Activated T-cell treated with anti-CD3 and anti-CD28 coated beads for 4 hours (primary cell): Measurements from ENCODE around the gene RPUSD2.

Experiments
- DNase-seq: peaks from one replicate; pipeline ENCODE4 v3.0.0-alpha.2; 2020

Gene RPUSD2, protein sequence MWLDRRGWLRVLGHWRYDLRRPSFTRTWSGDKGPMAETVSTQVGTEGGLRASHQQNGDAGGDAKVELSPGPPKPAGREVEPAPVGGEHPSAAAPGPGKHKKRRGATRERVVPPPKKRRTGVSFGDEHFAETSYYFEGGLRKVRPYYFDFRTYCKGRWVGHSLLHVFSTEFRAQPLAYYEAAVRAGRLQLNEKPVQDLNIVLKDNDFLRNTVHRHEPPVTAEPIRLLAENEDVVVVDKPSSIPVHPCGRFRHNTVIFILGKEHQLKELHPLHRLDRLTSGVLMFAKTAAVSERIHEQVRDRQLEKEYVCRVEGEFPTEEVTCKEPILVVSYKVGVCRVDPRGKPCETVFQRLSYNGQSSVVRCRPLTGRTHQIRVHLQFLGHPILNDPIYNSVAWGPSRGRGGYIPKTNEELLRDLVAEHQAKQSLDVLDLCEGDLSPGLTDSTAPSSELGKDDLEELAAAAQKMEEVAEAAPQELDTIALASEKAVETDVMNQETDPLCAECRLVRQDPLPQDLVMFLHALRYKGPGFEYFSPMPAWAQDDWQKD

DNA sequence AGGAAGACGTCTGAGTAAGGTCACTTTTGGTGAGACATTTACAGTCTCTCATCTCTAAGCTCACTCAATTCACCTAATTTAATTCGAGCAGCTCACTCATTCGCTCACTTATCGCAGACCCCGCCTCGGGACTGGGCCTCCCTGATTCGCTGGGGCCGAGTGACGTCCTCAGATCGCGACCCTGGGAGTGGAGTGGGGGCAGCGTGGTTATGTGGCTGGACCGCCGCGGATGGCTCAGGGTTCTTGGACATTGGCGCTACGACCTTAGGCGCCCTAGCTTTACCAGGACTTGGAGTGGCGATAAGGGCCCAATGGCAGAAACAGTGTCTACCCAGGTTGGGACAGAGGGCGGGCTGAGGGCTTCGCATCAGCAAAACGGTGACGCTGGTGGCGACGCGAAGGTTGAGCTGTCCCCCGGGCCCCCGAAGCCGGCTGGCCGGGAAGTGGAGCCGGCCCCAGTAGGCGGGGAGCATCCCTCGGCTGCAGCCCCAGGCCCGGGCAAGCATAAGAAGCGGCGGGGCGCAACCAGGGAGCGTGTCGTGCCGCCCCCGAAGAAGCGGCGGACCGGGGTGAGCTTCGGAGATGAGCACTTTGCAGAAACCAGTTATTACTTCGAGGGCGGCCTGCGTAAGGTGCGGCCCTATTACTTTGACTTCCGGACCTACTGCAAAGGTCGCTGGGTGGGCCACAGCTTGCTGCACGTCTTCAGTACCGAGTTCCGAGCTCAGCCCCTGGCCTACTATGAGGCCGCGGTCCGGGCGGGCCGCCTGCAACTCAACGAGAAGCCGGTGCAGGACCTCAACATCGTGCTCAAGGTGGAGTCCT lies at the start of gene RPUSD2:
TSS of gene RPUSD2 (plus strand) at position 171 of the 825 bp plus-strand sequence. CDS start at position 210, 39 bp downstream.
- DNase-seq: peak; percentile 92

DNA sequence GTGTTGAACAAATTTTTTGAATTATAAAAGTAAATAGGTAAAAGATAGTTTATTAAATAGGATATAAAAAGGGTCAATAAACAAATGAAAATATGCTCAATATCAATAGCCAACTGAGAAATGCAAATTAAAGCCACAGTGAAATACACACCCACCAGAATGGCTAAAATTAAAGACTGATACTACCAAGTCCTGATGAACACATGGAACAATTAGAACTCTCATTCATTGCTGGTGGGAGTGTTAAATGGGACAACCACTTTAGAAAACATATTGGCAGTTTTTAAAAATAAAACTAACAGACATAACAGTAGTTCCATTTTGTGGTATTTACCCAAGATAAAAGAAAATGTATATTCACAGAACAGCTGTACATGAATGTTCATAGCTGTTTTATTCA lies 45.5 kb upstream of the RPUSD2 start:
- no peak for DNase-seq

DNA sequence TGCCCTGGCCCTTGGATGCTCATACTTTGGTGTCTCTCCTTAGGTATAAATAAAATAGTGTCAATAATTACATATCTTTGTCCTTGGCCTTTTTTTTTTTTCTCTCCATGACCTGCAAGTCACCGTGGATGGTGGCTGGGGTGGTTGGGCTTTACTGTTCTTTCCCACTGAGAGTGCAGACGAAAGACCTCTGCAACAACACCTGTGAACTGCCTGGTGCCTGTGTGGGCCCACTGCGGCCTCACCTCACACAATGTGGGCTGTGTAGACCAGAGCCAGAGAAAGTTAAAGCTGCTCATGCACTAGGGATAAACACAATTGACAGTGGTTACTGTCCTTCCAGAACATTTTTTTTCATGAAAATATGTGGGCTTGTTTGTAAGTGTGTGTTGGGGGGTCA lies 43.2 kb upstream of the RPUSD2 start:
- DNase-seq: no peak

DNA sequence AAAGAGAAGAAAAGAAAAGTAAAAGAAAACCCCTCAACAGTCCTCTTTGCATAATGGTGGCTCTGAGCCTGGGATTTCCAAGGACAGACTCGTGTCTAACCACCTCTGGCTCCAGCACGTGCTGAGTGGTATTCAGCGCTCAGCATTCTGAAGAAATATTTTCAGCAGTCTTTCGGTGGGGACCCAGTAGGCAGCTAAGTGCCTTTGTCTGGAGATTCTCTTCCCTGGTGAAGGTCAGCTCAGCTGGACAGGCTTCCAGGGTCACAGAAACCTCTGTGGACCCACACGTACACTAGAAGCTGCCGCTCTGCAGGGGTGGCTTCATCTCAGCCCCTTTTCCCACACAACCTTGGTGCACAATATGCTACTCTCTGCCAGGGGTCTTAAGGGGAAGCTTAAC lies 40.3 kb upstream of the RPUSD2 start:
- DNase-seq: no peak

DNA sequence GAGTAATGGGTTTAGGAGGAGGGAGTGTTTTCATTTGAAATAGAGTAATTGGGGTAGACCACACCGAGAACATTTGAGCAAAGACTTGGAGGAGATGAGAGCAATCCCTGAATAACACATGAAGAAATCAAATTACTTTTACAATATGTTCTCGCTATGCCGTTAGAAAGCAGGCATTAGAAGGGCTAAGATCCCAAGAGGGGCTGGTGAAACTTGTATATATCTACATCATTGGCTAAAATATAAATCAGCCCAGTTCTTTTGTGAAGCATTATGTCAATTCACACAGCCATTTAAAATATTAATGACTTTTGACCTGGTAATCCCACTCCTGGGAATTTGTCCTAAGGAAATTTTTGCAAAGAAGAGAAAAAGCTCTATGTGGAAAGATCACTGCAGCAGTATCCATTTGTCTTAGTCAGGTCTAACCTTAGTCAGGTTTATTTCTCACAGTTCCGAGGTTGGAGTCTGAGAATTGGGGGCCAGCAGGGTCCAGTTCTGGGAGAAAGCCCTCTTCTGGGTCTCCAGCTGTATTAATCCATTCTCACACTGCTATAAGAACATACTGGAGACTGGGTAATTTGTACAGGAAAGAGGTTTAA lies 35.2 kb upstream of the RPUSD2 start:
- DNase-seq: no peak

DNA sequence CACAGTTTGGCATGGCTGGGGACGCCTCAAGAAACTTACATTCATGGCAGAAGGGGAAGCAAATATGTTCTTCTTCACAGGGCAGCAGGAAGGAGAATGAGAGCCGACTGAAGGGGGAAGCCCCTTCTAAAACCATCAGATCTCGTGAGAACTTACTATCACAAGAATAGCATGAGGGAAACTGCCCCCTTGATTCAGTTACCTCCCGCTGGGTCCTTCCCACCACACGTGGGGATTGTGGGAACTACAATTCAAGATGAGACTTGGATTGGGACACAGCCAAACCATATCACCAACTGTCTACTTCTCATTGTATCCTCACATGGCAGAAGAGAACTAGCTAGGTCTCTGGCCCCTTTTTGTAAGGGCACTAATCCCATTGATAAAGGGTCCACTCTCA lies 34.7 kb upstream of the RPUSD2 start:
- no peak for DNase-seq

DNA sequence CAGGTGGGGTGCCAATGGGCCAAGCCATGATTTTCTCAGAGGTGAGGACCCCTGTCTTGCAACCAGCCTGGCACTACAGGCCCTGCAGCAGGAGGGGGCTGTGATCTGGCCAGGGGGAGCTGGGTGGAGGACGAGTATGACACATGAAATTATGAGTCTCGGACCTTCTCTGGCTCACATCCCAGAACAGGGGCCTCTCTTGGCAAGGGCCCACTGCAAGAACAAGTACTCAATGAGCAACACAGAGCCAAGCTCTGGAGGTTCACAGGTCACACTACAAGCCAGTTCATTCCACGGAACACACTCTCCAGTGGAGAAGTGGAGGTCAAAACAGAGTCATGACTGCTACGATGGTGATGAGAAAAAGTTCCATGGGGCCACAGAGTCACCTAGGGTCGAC lies 32.6 kb upstream of the RPUSD2 start:
- no peak for DNase-seq

DNA sequence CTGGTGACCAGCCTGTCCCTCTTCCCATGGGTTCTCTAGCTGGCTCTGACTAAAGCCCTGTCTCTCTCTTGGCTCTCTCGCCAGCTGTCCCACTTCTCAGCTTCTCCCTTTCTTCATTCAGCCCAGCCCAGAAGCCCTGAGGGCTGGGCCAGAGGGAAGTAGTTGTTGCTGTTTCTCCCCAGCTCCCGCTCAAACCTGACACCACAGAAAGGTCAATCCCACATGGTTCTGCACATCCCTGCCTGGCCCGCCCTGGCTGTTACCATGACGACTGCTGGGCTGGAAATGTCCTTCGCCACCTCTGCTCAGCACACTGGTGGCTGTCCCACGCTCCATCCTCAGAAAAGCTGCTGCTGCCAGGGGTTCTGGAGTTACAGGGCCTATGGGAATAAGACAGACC lies 30.1 kb upstream of the RPUSD2 start:
- no peak for DNase-seq

DNA sequence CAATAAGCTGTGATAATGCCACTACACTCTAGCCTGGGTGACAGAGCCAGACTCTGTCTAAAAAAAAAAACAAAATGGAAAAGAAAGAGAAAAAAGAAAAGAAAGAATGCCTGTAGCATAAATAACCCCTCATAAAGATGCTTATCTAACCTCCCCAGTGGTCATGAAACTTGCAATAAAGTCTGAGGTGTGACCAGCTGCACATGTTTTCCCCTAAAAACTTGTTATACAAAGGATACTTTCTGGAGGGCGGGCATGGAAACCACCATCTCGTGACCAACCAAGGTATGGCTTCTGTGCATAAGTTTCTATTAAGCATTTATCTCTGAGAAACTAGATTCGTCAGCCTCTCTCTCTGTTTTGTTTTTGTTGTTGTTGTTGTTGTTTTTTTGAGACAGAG lies 26.0 kb upstream of the RPUSD2 start:
- no peak for DNase-seq

DNA sequence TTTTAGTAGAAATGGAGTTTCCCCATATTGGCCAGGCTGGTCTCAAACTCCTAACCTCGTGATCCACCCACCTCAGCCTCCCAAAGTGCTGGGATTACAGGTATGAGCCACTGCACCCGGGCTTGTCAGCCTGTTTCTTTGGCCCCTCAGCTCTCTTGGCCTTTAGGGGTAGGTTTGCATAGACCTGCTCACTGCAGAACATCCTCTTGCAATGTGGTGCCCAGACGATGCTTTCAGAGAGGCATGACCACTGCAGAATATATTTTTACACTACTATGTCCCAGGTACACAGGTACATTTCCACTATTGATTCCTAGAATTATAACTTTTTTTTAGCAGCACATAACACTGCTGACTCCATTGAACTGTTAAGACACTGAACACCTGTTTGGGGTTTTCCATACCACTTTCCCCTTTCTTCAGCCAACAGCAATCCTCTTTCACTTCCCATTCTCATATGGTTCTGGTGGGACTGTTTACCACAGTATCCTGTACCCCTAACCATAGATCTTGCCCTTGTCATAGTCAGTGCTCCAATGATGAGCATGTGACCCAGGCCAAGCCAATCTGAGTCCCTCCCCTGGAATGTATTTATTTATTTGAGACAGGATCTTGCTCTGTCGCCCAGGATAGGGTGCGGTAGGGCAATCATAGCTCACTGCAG lies 25.3 kb upstream of the RPUSD2 start:
- DNase-seq: no peak

DNA sequence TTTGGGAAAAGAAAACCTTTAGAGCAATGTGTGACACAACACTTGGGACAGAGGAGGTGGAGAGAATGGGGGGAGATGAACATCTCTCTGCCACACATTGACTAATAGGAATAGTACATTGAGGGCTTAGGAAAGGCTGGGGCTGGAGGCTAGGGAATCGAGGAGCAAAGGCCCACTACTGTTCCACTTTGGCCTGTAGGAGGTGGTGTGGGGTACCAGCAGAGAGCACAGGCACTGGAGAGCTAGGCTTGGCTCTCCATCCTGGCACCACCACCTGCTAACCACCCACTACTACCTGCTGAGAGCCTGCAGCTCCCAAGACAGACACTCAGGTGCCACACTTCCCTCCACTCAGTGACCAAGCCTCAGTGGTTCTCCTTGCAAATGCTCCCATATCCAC lies 23.6 kb upstream of the RPUSD2 start:
- no peak for DNase-seq

DNA sequence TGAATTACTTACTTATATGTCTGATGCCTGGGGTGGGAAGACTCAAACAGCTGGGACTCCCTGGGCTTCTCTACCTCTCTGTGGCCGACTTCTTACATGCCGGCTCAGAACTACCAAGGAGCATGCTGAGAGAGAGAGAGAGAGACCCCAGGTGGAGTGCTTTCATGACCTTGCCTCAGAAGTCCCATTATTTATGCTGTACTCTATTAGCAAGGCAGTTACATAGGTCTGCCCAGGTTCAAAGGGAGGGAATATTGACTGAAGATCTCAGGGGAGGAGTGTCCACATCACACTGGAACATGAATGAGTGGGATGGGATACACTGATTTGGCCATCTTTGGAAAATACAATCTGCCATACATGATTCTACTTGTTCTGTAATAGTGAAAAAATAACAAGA lies 20.5 kb upstream of the RPUSD2 start:
- DNase-seq: no peak

DNA sequence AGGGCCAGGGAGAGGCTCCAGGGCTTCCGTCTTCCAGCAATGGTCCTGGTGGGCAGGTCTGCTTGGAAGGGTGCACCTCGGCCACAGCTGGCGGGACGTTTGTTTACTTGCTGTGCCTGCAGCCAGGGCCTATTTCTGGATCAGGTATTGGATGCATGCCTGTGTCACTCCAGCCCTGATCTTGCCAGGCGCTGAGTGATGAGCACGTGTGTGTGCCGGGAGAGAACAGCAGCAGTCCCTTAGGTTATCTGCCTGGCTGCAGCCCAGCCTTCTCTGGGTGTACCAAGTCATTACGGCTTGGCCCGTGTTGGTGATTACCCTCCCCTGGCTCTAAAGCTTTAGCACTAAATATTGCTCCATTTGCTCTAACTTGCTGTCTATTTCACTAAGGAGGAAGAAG lies 19.2 kb upstream of the RPUSD2 start:
- no peak for DNase-seq

DNA sequence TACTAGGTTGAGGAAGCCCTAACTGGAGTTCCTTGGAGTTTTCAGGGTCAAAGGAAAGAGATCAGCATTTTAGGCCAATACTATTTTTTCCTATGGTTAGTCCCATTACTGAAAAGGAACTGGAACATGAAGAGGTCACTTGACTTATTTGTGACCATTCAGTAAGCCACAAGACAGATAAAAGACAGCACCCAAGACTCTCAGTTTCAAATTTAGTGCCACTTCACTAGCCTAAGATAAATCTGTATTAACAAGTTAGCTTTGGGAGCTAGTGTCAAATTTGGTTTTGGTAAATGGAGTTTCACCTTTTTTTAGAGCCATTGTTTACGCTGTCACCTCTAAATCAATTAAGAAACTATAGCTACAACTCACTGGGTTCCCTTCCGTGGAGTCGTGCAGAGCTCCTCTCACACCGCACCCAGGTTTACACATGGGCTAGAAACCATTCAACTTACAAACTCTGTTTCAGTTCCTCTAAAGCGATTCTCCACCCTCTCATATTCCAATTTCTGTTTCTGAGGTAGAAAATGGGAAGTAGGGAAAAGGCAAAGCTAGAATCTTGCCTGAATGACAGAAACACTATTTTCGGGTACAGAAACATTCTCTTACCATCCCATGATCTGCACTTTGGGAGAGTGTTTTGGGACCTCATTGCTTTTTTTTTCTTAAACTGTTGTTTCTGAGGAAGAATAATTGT lies 18.6 kb upstream of the RPUSD2 start:
- DNase-seq: no peak

DNA sequence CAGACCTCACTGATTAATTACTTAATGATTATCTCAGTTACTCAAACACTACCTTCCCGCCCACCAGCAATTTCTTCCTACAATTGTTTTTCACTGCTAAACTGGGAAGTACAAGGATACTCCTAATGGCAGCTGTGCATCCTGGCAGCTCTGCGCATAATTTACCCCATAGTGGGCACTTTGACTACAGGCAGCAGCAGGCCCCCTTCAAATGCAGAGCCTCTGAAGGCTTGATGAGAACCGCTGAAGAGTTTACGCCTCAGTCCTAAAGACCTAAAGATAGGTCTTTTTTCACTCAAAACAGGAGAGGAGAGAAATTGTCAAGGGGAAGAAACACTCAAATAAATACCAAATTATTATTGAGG lies 15.0 kb upstream of the RPUSD2 start:
- no peak for DNase-seq

DNA sequence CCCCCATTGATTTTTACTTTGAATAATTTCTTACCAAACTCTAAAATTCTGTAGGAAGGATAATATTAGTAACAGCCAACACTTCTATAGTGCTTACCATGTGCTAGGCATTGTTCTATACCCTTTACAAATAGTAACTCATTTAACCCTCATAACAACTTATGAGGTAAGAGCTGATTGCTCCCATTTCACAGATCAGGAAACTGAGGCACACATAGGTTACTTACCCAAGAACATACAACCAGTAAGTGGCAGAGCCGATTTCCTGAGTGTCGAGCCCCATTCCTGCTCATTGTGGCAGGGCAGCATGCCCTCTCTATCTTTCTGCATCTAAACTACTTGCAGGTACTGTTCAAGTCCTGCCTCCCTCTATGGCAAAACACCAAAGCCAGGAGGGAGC lies 13.2 kb upstream of the RPUSD2 start:
- DNase-seq: no peak

DNA sequence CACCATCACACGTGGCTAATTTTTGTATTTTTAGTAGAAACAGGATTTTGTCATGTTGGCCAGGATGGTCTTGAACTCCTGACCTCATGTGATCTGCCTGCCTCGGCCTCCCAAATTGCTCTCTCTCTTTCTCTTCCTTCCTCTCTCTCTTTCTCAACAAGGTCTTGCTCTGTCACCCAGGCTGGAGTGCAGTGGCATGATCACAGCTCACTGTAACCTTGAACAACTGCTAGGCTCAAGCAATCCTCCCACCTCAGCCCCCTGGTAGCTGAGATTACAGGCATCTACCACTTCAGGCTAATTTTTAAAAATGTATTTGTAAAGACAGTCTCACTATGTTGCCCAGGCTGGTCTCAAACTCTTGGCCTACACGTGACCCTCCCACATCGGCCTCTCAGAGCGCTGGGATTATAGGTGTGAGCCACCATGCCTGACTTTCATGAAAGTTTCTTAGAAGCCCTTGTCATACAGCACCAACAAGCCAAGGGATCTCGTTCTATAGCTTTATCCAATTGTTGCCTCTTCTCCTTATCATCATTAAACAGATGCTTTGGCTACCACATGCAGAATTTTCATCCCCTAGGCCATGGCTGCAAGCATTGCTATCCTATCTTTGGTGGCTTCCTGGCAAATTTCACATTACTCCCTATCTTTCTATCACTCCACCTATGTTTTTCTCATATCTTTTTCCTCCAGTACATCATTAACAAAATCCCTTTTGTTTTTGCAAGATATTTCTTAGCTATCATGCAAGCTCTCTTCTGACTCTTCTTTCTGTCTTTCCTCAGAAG lies 10.0 kb upstream of the RPUSD2 start:
- no peak for DNase-seq

DNA sequence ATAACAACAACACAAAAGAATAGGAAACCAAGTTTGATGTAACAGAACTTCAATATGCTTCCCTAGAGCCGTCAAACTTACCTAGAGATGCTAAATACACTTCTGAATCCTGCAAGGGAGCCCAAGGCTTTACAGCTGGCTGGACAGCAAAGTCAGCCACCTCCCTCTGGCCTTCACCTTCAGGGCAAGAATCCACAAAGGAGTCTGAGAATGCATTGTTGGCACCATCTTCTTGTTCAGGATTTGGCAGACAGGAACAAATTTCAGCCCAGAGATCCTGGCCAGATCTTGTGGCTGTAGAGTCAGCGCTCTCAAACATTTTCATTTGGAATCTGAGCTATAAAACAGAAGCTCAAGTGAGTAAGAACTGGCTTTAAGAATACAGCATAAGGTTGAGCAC lies 6.4 kb upstream of the RPUSD2 start:
- no peak for DNase-seq

DNA sequence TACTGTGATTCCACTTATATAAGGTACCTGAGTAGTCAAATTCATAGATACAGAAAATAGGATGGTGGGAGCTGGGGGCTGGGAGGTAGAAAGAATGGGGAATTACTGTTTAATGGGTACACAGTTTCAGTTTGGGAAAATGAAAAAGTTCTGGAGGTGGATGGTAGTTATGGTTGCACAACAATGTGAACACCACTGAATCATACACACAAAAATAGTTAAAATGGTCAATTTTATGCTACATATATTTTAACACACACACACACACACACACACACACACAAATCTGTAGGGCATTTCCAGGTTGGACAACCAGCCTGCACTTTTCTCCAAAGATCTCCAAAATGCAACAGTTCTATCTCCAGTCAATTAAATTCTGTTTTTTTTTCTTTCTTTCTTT lies 5.7 kb upstream of the RPUSD2 start:
- no peak for DNase-seq

DNA sequence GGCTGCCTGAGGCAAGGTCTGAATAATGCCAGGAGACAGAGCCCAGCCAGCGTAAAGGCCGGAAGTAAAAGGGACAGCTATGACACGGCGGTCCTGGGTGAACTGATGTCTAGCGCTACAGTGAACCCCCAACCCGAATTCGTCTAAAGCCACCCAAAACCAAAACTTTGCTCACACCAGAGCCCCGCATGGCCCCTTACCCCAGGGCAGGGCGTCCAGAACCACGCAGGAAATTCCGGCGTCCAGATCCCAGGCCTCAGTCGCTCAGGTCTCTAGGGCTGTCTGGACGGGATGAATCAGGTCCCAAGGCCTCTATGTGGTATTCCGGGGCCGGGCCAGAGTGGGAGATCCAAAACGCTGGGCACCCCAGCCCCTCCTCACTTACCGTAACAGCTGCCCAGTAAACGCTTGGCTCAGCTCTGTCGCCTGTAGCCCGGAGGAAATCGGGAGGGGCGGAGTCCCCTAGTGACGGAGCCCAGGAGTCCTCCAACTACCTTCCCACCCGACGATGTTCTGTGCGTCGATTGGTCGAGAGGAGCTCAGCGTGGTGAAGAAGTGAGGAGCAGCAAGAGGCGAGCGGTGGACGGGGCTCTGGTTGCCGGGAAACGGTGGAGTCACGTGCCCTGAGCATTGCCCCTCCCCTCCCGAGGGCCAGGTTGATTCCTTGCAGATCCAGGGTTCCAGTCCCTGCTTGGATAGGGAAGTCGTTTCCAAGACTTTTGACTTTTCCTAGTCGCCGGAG lies 4.3 kb upstream of the RPUSD2 start, which contains the start of gene CCDC32:
TSS of gene CCDC32 (minus strand) at position 452 of the 742 bp plus-strand sequence. CDS start 2,027 bp downstream, outside the sequence.
- peak; percentile 93 for DNase-seq
